ENCODE results near the gene IRAK1.

GRCh38 chrX:154002215-154002719, 17.4 kb downstream of the IRAK1 start:
- TF ChIP-seq EZH2 (IDR thresholded peaks at IDR 0.05; ENCODE audit: borderline replicate concordance, low read length) (no peak), CTCF (conservative IDR thresholded peaks at IDR 0.05 in 1 of 2, IDR thresholded peaks at IDR 0.05 in 1 of 2; ENCODE audit: extremely low read depth in 1 of 2, insufficient read depth in 1 of 2, low read depth in 1 of 2, low read length in 2 of 2) (no peak)

Data from mammary epithelial cell (primary cell).